ENCODE data around the gene NHS. TPM values are rescaled to one million over a fixed set of nuclear protein-coding genes. Genes with fewer than 3 reads are reported as not detected.
"Not testable (repeated sequence)": the region's sequence is repeated elsewhere in the genome, so short reads cannot be mapped to it uniquely, and the experiment has no call there.

The NHS gene
- total RNA-seq, 2 donors from 2014 or later = 6.0 to 7.3 TPM

GRCh38 chrX:17567187-17567586 lies 192.2 kb downstream of the NHS start:
- Histone ChIP-seq H3K36me3 (ENCODE audit: control insufficient read depth, insufficient read depth, low read length) (no peaks in the 10 kb centered on the region), H3K27ac (ENCODE audit: low read depth, low read length) (no peak overlapping the region), H3K4me1 (ENCODE audit: control insufficient read depth, insufficient read depth, low read length) (no peaks in the 10 kb centered on the region), H3K9ac (ENCODE audit: extremely low read depth, low read length, poor library complexity, severe bottlenecking) (no peak overlapping the region), H3K4me3 (ENCODE audit: low read length) (no peak overlapping the region), H3K9me3 (ENCODE audit: control insufficient read depth, low read length) (no peaks in the 10 kb centered on the region), H3K27me3 (ENCODE audit: control insufficient read depth, insufficient read depth, low read length, poor library complexity, severe bottlenecking) (no peaks in the 10 kb centered on the region)
- H3K27me3 Mint-ChIP-seq (ENCODE audit: insufficient read depth) = peaks cover 15% of the 10 kb centered on the region
- H3K27ac Mint-ChIP-seq = no peak overlapping the region
- no peaks in the 10 kb centered on the region for H3K9me3 Mint-ChIP-seq
- no peak for DNase-seq
- WGBS, 2 experiments (ENCODE audit: insufficient coverage in 1 of 2, insufficient read length in 1 of 2) = 43 to 74% methylated on average over 1 to 8 of the region's 8 CpGs
- H3K4me1 Mint-ChIP-seq = peaks cover 7% of the 10 kb centered on the region
- H3K36me3 Mint-ChIP-seq (ENCODE audit: low read depth) = no peaks in the 10 kb centered on the region
- TF ChIP-seq, protein P1, sequence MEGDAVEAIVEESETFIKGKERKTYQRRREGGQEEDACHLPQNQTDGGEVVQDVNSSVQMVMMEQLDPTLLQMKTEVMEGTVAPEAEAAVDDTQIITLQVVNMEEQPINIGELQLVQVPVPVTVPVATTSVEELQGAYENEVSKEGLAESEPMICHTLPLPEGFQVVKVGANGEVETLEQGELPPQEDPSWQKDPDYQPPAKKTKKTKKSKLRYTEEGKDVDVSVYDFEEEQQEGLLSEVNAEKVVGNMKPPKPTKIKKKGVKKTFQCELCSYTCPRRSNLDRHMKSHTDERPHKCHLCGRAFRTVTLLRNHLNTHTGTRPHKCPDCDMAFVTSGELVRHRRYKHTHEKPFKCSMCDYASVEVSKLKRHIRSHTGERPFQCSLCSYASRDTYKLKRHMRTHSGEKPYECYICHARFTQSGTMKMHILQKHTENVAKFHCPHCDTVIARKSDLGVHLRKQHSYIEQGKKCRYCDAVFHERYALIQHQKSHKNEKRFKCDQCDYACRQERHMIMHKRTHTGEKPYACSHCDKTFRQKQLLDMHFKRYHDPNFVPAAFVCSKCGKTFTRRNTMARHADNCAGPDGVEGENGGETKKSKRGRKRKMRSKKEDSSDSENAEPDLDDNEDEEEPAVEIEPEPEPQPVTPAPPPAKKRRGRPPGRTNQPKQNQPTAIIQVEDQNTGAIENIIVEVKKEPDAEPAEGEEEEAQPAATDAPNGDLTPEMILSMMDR (conservative IDR thresholded peaks at IDR 0.05) = no peak
- no peak overlapping the region for H3K4me3 Mint-ChIP-seq

DNA sequence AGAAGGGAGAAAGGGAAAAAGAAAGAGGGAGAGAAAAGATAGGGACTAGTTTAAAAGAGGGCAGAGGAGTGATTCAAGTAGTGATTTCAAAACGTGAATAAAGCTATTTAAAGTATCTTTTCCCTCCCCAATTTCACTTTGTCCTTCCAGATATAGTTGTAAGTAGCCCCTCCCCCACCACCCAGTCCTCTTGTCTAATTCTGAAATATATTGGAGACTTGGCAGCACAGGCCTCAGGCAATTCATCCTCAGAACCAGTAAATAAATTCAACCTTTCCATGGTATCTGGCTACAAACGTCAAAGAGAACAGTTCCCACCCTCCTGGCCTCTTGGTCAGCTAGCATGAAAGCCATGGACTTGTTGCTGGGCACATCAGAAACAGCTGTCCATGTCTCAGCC lies 192.8 kb downstream of the NHS start:
- Histone ChIP-seq H3K36me3 (ENCODE audit: control insufficient read depth, insufficient read depth, low read length) (no peaks in the 10 kb centered on the region), H3K9me3 (ENCODE audit: control insufficient read depth, low read length) (no peaks in the 10 kb centered on the region), H3K9ac (ENCODE audit: extremely low read depth, low read length, poor library complexity, severe bottlenecking) (no peak overlapping the region), H3K27ac (ENCODE audit: low read depth, low read length) (no peak overlapping the region), H3K27me3 (ENCODE audit: control insufficient read depth, insufficient read depth, low read length, poor library complexity, severe bottlenecking) (no peaks in the 10 kb centered on the region), H3K4me3 (ENCODE audit: low read length) (no peak overlapping the region), H3K4me1 (ENCODE audit: control insufficient read depth, insufficient read depth, low read length) (no peaks in the 10 kb centered on the region)
- Mint-ChIP-seq H3K36me3 (ENCODE audit: low read depth) (no peaks in the 10 kb centered on the region), H3K4me3 (no peak overlapping the region), H3K27ac (no peak overlapping the region), H3K27me3 (ENCODE audit: insufficient read depth) (peaks cover 15% of the 10 kb centered on the region), H3K9me3 (no peaks in the 10 kb centered on the region), H3K4me1 (peaks cover 7% of the 10 kb centered on the region)
- DNase-seq = no peak
- 67% methylated on average over 1 of the region's 2 CpGs; no CpG with 5 or more reads in 1 of the 2 experiments for WGBS, 2 experiments (ENCODE audit: insufficient coverage in 1 of 2, insufficient read length in 1 of 2)
- TF ChIP-seq, protein P1 (conservative IDR thresholded peaks at IDR 0.05) = no peak

- 90% methylated on average over 3 of the region's 3 CpGs; no CpG with 5 or more reads in 1 of the 2 experiments for WGBS, 2 experiments (ENCODE audit: insufficient coverage in 1 of 2, insufficient read length in 1 of 2)
Measured at GRCh38 chrX:17568804-17569203, 193.8 kb downstream of the NHS start.

DNA sequence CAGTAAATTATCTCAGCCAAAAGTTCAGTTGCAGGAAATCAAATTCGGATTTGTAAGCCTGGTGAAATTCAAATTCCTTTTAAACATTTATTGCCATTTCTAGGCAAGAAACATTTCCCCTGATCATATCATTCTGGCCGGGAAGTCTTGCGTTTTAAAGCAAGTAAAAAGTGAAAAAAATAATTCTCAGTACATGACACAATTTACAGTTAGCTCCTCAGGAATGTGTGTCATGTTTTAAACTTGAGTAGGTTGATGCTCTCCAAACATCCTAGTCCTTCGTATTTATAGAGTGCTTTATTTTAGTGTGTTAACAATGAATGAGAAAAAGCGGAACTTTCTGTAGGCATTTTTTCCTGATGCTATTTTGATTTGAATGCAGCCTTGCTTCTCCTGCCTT lies 204.0 kb downstream of the NHS start:
- no peak for DNase-seq
- H3K27ac Mint-ChIP-seq = no peak overlapping the region
- Histone ChIP-seq H3K27me3 (ENCODE audit: control insufficient read depth, insufficient read depth, low read length, poor library complexity, severe bottlenecking) (no peaks in the 10 kb centered on the region), H3K36me3 (ENCODE audit: control insufficient read depth, insufficient read depth, low read length) (no peaks in the 10 kb centered on the region), H3K4me1 (ENCODE audit: control insufficient read depth, insufficient read depth, low read length) (no peaks in the 10 kb centered on the region), H3K4me3 (ENCODE audit: low read length) (no peak overlapping the region), H3K9ac (ENCODE audit: extremely low read depth, low read length, poor library complexity, severe bottlenecking) (no peak overlapping the region), H3K27ac (ENCODE audit: low read depth, low read length) (no peak overlapping the region), H3K9me3 (ENCODE audit: control insufficient read depth, low read length) (no peaks in the 10 kb centered on the region)
- TF ChIP-seq, protein P1 (conservative IDR thresholded peaks at IDR 0.05) = no peak
- H3K9me3 Mint-ChIP-seq = no peaks in the 10 kb centered on the region
- no peaks in the 10 kb centered on the region for H3K36me3 Mint-ChIP-seq (ENCODE audit: low read depth)
- H3K27me3 Mint-ChIP-seq (ENCODE audit: insufficient read depth) = peaks cover 1% of the 10 kb centered on the region
- WGBS, 2 experiments (ENCODE audit: insufficient coverage in 1 of 2, insufficient read length in 1 of 2) = 95 to 100% methylated on average over 1 to 5 of the region's 5 CpGs
- peaks cover 3% of the 10 kb centered on the region for H3K4me1 Mint-ChIP-seq
- no peak overlapping the region for H3K4me3 Mint-ChIP-seq

More at GRCh38 chrX:17568804-17569203, 193.8 kb downstream of the NHS start:
- H3K4me3 Mint-ChIP-seq; H3K9ac ChIP-seq (ENCODE audit: extremely low read depth, low read length, poor library complexity, severe bottlenecking); H3K36me3 ChIP-seq (ENCODE audit: control insufficient read depth, insufficient read depth, low read length); H3K9me3 Mint-ChIP-seq; H3K27me3 ChIP-seq (ENCODE audit: control insufficient read depth, insufficient read depth, low read length, poor library complexity, severe bottlenecking); H3K27ac Mint-ChIP-seq; H3K27ac ChIP-seq (ENCODE audit: low read depth, low read length); H3K9me3 ChIP-seq (ENCODE audit: control insufficient read depth, low read length); DNase-seq; H3K36me3 Mint-ChIP-seq (ENCODE audit: low read depth); H3K4me3 ChIP-seq (ENCODE audit: low read length); H3K4me1 Mint-ChIP-seq; H3K4me1 ChIP-seq (ENCODE audit: control insufficient read depth, insufficient read depth, low read length): not testable (repeated sequence)
- H3K27me3 Mint-ChIP-seq (ENCODE audit: insufficient read depth) = peaks cover 11% of the 10 kb centered on the region
